ENCODE measurements around the gene CORIN.
"Not testable (repeated sequence)": the region's sequence is repeated elsewhere in the genome, so short reads cannot be mapped to it uniquely, and the experiment has no call there.

CORIN gene

DNA sequence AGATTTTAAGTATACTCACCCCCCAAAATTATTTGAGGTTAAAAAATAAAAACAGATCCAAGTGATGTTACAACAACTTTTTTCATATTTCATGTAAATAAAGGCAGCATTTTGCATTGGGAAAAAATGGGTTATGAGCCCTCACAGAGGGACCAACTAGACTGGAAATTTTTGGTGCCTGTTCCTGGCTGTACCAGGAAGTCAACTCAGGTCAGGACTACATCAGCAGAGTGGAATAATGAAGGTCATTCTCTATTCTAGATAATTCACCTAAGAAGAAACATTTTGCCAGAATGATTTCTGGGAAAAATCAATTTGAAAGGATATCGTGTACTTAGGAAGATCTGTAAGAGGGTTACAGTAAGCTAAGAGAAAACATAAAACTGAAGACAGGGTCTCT is 66.8 kb downstream of the CORIN start:
- DNase-seq (ENCODE audit: low read depth): no peak

DNA sequence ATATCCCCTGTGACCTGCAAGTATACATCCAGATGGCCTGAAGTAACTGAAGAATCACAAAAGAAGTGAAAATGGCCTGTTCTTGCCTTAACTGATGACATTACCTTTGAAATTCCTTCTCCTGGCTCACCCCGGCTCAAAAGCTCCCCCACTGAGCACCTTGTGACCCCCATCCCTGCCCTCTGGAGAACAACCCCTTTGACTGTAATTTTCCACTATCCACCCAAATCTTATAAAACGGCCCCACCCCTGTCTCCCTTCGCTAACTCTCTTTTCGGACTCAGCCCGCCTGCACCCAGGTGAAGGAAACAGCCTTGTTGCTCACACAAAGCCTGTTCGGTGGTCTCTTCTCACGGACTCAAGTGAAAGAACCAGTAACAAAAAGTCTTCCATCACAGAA is 69.9 kb downstream of the CORIN start:
- not testable (repeated sequence) for DNase-seq (ENCODE audit: low read depth)

DNA sequence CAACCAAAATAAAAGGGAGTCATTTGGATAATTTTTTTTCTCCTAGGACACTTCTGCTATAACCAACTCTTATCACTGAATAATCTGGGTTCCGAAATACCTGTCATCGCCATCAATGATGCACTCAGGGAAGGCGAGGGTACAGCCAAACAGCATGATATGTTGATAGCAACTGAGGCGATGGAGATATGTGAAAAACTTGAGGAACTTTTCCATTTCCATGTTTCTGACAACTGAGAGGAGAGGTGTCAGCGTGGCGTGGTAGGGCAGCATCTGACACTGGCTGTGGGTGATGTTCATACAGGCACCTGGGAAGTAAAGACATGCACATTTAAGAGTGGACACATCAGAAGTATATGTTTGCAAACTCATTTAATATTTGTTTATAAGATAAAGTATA is 74.6 kb downstream of the CORIN start:
- no peak for DNase-seq (ENCODE audit: low read depth)

DNA sequence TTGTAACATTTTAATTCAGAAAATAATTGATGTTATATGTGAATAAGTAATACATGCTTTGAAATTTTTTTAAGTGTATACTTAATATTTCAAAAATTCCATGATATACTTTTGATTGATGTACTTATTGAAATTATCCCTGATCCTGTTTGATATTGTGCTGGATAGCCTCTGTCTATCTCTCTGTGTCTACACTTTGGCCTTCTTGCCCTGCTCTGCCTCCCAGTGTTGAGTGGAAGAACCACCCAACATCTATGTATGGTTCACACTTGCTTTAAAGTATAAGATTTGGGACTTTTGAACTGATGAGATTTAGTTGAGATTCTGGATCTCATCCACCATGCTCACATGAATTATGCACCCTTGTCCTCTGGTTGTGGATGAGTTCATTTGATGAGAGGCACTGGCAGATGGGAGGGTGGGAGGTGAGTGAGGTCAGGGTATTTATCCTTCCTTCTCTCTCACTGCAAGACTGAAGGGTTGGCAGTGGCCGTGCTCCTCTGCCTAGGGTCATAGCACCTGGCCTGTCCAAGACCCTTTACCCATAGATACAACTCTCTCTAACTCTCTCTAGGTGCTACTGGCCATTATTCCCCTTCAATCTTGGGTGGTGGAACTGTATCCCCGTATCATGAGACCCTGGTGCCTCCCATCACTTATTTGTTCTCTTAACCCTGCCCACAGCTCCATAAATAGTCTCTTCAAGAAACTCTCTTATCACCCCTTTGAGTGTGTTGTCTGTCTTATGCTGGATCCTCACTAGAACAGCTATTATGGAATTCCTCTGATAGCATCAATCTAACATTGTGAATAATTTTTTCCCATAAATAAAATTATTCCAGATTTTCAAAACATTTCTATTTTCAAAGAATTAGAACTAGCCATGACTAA is 75.2 kb downstream of the CORIN start:
- no peak for DNase-seq (ENCODE audit: low read depth)

DNA sequence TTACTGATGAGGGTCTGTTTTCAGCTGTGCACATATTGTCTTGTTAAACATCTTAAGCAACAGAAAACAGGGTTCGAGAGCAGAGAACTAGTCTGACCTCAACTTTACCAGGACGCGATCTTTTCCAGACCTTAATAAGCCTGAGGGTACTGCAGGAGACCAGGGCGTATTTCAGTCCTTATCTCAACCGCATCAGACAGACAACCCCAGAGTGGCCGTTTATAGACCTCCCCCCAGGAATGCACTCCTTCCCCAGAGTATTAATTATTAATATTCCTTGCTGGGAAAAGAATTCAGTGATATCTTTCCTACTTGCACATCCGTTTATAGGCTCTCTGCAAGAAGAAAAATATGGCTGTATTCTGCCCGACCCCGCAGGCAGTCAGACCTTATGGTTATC is 84.6 kb downstream of the CORIN start:
- not testable (repeated sequence) for DNase-seq (ENCODE audit: low read depth)

DNA sequence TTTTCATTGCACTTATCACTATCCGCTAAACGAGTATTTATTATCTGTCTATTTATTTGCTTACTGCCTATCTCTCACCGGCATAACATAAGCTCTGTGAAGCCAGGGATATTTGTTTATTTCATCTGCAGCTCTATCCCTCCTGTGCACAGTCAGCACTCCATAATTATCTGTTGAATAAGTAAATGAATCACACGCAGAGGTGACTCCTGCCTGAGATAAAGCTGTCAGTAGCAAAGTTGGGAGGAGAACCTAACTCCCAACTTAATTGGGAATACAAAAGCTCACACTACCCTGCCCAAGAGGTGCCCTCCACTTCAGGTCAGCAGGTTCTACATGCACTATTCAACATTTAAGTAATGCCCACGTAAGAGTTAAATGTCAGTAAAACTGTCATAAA is 85.7 kb downstream of the CORIN start:
- no peak for DNase-seq (ENCODE audit: low read depth)

DNA sequence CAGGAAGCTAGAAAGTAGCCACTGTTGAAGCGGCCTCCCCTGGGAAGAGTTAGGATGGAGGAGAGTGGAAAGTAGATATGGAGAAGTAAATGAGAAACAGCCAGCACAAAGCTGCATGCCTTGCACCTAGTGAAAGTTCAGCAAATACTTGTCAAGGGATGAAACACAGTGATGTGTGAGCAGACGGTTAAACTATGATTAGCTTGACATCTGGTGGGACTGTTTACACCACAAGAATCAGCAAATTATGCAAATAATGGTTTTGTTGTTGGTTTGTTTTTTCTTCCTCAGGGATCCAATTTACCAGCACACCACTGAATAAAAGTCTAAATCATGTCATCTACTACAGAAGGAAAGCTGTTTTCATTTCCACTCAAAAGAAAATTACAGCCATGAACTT is 87.1 kb downstream of the CORIN start:
- no peak for DNase-seq (ENCODE audit: low read depth)

DNA sequence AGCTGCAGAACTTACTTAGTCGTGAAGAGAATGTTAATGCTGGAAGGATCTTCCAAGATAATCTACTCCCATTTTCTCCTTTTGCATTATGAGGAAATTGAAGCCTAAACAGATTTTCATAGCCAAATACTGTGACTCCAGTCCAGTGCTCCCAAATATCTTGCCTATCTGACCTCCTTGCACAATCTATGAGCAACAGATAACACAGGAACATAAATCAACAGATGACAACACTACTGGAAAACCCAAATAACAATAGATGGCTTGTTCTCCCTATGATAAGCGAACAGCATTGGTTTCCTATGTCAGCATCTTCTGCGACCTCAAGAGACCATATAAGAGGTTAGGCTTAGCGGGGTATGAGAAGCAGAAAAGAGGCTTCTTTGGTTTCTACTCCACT is 88.0 kb downstream of the CORIN start:
- DNase-seq (ENCODE audit: low read depth): no peak

DNA sequence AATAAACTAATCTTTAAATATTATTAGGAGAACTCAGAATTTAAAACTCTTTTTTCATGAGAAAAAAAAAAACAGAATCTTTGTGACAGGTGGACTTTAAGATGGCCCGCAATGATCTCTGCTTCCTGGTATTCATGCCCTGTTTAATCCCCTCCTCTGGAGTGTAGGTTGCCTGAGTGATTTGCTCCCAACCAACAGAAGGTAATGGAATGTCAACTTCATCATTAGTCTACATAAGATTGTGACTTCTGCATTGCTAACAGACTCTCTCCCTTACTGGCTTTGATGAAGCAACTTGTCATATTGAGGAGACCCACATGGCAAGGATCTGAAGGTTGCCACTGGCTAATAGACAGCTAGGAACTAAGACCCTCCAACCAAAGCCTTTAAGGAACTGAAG is 88.8 kb downstream of the CORIN start:
- DNase-seq (ENCODE audit: low read depth): no peak

DNA sequence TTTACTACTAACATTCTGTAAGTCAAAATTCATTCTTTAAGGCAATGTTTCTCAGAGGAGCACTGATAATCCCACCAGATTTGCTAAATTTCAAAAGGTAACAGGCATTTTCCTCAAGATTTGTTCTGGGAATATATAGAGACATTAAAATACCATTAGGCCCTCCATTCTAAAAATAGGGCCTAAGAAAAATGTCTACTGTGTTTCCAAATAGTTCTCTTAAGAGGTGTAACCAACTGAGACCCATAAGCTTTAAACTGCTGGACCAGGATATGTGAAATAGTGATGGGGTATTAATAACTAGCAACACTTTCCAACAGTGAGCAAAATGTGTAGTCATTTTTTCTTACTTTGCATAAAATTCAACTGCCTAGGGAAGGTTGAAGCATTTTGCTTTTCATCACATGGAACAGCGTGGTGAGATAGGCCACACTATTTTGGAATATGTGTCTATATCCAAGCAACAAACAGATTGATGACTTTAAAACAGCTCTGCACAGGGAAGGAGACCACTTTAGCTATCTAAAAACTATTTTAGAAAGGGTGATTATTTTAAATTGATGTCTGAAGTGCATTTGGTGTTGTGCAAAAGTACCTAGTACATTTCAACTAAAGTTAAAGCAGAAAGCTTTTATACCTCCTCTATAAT is 89.9 kb downstream of the CORIN start:
- no peak for DNase-seq (ENCODE audit: low read depth)

DNA sequence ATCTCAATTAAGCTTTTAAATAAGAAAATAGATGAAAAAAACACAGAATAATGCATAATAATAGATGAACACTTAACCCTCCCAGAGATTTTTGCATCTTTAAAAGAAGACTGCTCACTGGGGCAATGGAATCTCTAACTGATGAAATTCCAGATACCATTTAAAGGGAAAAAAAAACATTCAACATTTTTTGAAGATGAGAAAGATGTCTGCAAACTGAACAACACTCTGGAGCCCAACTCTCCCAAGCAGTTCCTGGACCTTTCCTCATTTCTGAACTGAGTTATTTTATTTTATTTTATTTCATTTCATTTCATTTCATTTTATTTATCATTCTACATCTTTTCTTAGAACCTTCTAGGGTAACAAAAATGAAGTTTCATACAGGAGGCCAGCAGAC is 90.7 kb downstream of the CORIN start:
- DNase-seq (ENCODE audit: low read depth): no peak

DNA sequence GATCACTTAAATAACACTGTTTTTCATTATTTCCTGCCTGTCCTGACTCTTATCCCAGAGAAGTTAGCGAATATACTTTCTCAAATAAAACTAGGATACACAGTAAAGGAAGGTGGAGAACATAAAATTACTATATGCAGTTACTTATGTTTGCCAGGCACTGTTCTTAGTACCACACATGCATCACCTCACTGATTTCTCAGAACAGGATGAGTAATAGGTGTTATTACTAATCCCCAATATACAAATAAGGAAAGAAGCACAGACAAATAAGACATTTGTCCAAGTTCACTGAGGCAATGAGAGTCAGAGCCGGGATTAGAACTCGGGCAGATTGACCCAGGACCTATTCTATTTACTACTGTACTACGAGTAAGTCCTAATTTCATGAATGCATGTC is 91.7 kb downstream of the CORIN start:
- DNase-seq (ENCODE audit: low read depth): no peak

DNA sequence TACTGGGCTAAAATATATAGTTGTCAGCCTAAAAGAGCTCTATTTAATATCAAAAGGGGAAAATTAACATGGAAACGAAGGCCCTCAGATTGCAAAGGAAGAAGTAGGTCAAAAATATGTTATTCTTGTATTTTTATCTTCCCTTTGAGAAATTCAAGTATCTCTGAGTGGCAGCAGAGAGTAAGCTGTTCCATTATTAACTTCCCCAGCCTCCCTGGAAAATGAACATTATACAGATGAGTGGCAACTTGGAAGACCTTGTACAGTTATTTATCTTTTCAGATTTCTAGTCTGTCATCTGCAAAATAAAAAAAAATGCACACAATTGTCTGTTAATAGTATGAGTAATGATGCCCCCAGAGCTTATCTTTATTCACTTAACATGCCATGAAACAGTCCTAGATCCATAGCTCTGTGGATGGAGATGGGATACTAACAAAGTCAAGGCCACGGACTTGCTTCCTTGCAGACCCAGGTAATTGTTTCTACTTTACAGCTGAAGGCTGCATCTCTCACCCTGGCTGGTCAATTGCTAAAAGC is 93.0 kb downstream of the CORIN start:
- DNase-seq (ENCODE audit: low read depth): no peak

DNA sequence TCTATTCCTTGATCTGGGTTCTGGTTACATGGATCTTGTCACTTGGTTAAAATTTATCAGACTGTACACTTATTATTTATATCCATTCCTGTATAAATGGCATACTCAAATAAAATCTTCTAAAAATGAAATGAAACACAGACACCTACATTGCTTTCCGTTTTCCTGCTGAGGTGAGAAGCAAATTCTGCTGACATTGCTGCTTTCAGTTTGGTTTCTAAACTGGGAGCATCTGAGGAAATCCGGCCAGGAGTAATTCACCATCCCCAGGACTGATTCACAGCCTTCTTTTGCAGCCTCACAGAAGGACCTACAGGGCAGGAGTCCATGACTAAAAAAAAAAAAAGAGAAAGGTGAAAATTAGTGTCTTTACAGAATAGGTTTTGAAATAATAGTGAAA is 93.6 kb downstream of the CORIN start:
- no peak for DNase-seq (ENCODE audit: low read depth)

DNA sequence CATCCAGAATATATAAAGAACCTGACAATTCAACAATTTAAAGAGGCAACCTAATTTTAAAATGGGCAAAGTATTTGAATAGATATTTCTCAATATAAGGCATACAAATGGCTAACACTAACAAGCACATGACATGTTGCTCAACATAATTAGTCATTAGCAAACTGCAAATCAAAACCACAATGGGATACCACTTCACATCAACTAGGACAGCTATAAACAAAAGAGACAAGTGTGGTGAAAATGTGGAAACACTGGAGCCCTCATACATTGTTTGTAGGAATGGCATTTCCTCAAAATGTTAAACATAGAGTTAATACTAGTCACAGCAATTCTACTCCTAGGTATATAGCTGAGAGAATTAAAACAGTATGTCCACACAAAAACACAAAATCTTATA is 96.7 kb downstream of the CORIN start:
- DNase-seq (ENCODE audit: low read depth): no peak

DNA sequence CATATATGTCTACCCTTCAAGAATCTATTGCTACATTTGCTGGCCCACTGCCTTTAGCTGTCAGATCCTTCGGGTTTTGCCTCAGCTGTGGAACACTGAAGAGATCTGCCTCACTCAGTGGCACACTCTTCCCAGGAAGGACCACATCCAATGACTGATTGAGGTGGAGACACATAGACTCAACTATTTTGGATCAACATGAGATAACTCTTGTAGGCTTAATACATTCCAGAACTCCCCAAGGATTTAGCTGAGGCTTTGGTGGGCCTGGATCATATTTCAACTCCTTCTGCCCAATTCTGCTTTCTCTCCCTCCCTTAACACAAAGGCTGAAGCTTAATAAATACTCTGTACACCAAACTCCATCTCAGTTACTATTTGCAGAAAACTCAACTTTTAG is 100.5 kb downstream of the CORIN start:
- DNase-seq (ENCODE audit: low read depth): no peak

DNA sequence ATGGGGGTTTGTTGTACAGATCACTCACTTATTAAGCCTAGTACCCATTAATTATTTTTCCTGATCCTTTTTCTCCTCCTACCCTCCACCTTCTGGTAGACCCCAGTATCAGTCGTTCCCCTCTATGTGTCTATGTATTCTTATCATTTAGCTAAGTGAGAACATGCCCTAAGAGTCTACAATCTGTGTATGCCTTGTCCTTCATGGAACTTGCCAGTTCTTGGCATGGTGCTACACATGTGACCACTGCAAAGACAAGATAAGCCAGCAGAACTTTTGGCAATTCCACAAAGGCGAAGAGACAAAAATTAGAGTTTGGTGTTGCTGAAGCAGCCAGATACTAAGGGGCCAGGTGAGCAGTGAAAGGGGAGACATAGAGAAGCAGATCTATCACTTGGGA is 101.3 kb downstream of the CORIN start:
- no peak for DNase-seq (ENCODE audit: low read depth)

DNA sequence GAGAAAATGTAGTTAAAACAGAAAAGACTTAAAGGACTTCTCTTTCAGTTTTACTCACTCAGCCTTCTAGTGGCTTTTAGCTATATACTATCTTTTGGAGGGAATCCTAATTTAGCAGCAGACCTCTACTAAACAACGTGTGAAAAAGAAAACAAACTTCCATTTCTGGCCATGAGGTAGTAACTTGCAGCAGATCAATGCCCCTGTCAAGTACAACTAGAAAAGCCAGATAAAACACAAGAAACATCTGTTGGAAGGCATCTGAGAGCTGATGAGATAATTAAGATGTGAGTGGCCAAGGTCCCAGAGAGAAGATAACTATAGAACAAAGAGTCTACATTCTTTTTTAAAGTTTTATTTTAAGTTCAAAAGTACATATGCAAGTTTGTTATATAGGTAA is 101.7 kb downstream of the CORIN start:
- DNase-seq (ENCODE audit: low read depth): no peak

DNA sequence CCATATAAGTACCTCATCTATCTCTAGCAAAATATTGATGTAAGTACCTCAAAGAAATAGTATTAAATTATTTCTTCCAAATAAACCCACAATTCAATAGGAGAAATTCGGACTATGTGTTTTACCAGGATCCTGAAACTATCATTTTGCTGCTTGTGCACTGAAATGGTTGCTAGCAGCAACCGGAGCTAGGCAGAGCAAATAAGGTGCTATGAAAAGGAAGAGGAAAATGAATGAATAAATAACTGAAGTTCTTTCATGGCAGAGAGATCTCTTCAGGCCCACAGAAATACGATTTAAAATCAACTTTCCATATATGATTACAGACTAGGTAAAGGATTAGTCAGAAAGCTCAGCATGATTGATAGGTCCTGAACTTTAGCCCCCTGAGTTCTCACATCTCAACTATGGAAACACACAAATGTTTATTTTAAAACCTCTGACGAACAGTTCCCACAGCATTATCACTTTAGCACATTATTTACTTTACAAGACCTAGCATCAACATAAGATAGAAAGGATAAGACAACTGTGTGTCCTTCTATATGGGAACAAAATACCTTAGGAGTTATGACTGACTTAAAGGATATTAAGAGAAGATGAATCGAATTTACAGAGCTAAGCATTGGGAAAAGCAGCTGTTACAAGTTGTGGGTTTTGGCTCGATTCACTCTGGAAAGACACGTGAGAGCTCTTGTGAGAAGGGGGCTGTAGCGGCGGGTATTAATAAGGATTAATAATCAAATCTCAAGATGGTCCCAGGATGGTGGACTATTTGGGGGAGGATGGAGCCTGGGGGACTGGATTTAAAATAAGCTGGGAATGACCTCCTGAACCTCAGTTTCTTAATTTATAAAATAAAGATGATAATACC is 104.3 kb downstream of the CORIN start:
- no peak for DNase-seq (ENCODE audit: low read depth)

DNA sequence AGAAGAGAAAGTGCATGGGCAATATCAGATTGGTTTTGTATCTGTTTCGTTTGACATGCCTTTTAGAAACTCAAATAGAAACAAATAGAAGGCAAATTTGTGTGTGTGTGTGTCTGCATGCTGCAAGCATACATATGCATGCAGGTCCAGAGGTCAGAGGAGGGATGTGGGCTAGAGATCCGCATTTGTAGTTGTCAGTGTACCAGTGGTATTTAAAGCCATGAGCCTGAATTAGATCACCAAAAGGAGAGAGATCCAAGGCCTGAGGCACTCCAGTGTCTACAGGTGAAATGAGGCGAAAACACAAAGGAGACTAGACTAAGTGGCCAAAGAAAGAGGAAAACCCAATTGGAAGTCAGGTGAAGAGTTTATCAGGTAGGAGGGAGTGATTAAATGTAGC is 106.7 kb downstream of the CORIN start:
- DNase-seq (ENCODE audit: low read depth): no peak

DNA sequence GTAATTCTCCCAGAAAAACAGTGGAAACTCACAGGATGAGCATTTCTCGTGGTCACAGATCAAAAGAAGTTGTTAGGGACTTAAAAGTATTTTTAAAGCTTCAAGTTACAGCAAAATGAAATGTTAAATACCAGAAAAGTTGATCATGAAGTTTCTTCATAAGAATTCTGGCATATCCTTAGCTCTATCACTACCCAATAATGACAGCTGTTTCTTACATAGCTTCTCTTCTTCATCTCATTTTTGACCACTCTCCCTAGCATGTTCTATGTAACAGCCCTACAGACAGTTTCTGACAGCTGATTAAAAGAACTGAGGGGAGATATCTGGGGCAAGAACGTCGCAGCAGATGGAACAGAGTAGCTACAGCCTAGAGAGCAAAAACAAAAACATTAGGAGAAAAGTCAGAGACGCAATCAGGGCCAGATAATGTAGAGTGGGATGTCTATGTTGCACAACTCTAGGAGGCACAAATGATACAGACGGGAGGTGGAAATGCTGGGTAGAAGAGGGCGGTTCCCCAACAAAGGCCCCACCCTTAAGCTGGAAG is 108.7 kb downstream of the CORIN start:
- DNase-seq (ENCODE audit: low read depth): no peak

DNA sequence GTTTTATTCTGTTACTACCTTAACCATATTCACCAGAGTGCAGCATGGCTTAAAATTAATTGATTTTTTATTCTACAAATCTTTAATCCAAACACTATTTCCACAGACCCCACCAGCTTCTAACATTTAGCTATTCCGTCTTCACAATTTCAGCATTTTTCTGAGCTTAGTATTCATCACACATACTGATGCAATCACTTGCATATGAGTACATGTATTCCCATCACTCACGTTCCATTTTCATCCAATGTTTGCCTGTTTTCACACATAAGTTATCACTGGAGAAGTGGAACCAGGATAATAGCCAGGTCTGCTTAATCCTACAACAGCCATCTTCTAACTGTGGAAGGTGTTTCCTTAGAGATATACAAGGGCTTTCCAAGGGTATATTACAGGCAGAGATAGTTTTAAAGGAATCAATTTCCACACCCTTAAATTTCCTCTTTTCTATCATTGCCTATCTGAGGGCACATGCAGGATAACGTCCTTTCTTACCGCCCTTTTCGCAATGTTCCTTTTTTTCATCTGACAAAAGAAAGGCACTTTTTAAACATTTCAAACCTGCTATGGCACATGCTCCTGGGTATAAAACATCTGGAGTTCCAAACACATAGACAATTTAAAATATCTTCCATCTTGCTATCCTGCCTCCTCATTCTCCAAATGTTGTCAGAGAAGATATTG is 115.8 kb downstream of the CORIN start:
- no peak for DNase-seq (ENCODE audit: low read depth)

Measured in activated T-helper 1 cell treated with Interleukin-2 at 50 U/mL for 16 hours (primary cell).